ENCODE results near the gene ZNF341.

- no peak for TF ChIP-seq POLR2A (IDR thresholded peaks at IDR 0.05; ENCODE audit: low read length)
- no peak for TF ChIP-seq GATA1 (IDR thresholded peaks at IDR 0.05; ENCODE audit: low read depth, low read length)
Measured at GRCh38 chr20:33765099-33765498, 33.3 kb downstream of the ZNF341 start.
